K562 (cell line): ENCODE data around the gene GLB1L. TPM values are rescaled to one million over a fixed set of nuclear protein-coding genes. Genes with fewer than 3 reads are reported as not detected.

Experiments used
- ATAC-seq: fragments of 200-7000 bp; cut with Tn5 transposase; 3 replicates; pipeline ENCODE4 v1.9.1; 2020; ENCODE audit warnings: moderate library complexity
- BruUV-seq: library from RNA; stranded (reverse); fragments of 400-500 nt; replicated peaks from 2 replicates; lab custom pipeline; 2021; lab: Mats Ljungman, UMichigan
- CTCF ChIA-PET: fragments of 300-600 bp; formaldehyde crosslinking; extraction: SDS; loops from one replicate; lab custom pipeline; 2021; ENCODE audit warnings: low intra/inter-chr PET ratio; lab: Yijun Ruan, JAX
- POLR2A ChIA-PET: fragments of 300-600, 350-650 bp; sonication (Branson Sonifier 250); formaldehyde crosslinking; extraction: SDS; loops from one replicate; lab custom pipeline; 2021; ENCODE audit warnings: antibody characterized with exemption, inconsistent platforms; lab: Yijun Ruan, JAX
- DNase-seq, 4 experiments: peaks; one replicate each; pipeline versions ENCODE4 v3.0.0 to v3.0.0-alpha.2; 2011 to 2018; ENCODE audit warnings: low spot score in 3 of 4, mixed read lengths in 3 of 4; ENCODE audit errors: extremely low read depth in 1 of 4
- FAIRE-seq: peaks from 2 replicates; lab custom pipeline; 2011; peaks lifted over from hg19 to GRCh38; lab: Jason Lieb, UNC
- H2AFZ ChIP-seq: 2 replicates; pipeline ENCODE4 v1.6.0; 2011; ENCODE audit warnings: low read depth, low read length, control low read depth, inconsistent platforms
- H3K27ac ChIP-seq: fragments of 200-600 bp; 3 replicates; pipeline ENCODE4 v1.8.0; 2011; ENCODE audit warnings: low read depth, mild to moderate bottlenecking, control low read depth, inconsistent platforms, low read length, moderate library complexity, mixed read lengths; ENCODE audit errors: extremely low read depth
- H3K27me3 ChIP-seq, 2 experiments: fragments of 300-600 bp in 1 of 2; 2 replicates in 1 of 2; 3 replicates in 1 of 2; pipeline versions ENCODE4 v1.6.0 to v1.8.0; 2011; ENCODE audit warnings: inconsistent platforms in 2 of 2, low read length in 2 of 2, mild to moderate bottlenecking in 1 of 2, mixed read lengths in 1 of 2, moderate library complexity in 1 of 2; ENCODE audit not compliant: control insufficient read depth in 2 of 2, insufficient read depth in 2 of 2
- H3K36me3 ChIP-seq: fragments of 300-600 bp; 3 replicates; pipeline ENCODE4 v1.8.0; 2011; ENCODE audit warnings: mild to moderate bottlenecking, low read length, inconsistent platforms; ENCODE audit not compliant: control insufficient read depth, insufficient read depth
- H3K4me1 ChIP-seq, 2 experiments: fragments of 200-600 bp in 1 of 2; replicated peaks in 1 of 2; 2 replicates in 1 of 2; 3 replicates in 1 of 2; pipeline versions ENCODE4 v1.5.1 to v1.8.0; 2011; ENCODE audit warnings: inconsistent platforms in 2 of 2, low read length in 2 of 2, mild to moderate bottlenecking in 1 of 2, mixed read lengths in 1 of 2, moderate library complexity in 1 of 2; ENCODE audit not compliant: control insufficient read depth in 2 of 2, insufficient read depth in 2 of 2
- H3K4me2 ChIP-seq: 2 replicates; pipeline ENCODE4 v1.6.1; 2011; ENCODE audit warnings: low read length, control low read depth, inconsistent platforms, mixed read lengths; ENCODE audit not compliant: insufficient read depth
- H3K4me3 ChIP-seq: fragments of 200-600 bp; sonication (generic), shearing (Covaris generic); 2 replicates; pipeline ENCODE4 v1.5.1; 2016; ENCODE audit warnings: control low read depth, inconsistent platforms
- H3K79me2 ChIP-seq: fragments of 200-600 bp; 3 replicates; pipeline ENCODE4 v1.8.0; 2011; ENCODE audit warnings: low read length, inconsistent platforms; ENCODE audit not compliant: control insufficient read depth, insufficient read depth
- H3K9ac ChIP-seq, 2 experiments: 2 replicates each; pipeline versions ENCODE4 v1.6.0 to v1.6.1; 2011; ENCODE audit warnings: low read depth in 2 of 2, low read length in 2 of 2, control low read depth in 1 of 2, inconsistent platforms in 1 of 2, mild to moderate bottlenecking in 1 of 2, mixed read lengths in 1 of 2; ENCODE audit not compliant: insufficient read depth in 1 of 2
- H3K9me1 ChIP-seq: one replicate; pipeline ENCODE4 v1.6.0; 2011; ENCODE audit warnings: inconsistent platforms, mild to moderate bottlenecking, low read length, moderate library complexity; ENCODE audit not compliant: control insufficient read depth, insufficient read depth
- H3K9me3 ChIP-seq: replicated peaks from 2 replicates; pipeline ENCODE4 v1.5.1; 2011; ENCODE audit warnings: low read depth, low read length, inconsistent platforms; ENCODE audit not compliant: control insufficient read depth, insufficient read depth
- H4K20me1 ChIP-seq: replicated peaks from 2 replicates; pipeline ENCODE4 v1.6.1; 2011; ENCODE audit warnings: low read length, inconsistent platforms, mixed read lengths; ENCODE audit not compliant: control insufficient read depth, insufficient read depth
- AFF4 ChIP-seq: sonication (generic); formaldehyde crosslinking; IDR thresholded peaks from 2 replicates; pipeline ENCODE4 v1.8.0; 2023; ENCODE audit warnings: mild to moderate bottlenecking, missing genetic modification reagents
- ESRRA ChIP-seq: fragments of 450-650 bp; IDR thresholded peaks from 2 replicates; pipeline ENCODE4 v1.6.1; 2014; ENCODE audit warnings: low read depth, mild to moderate bottlenecking, moderate library complexity, borderline replicate concordance
- STAT5A ChIP-seq: IDR thresholded peaks from 2 replicates; pipeline ENCODE4 v1.6.1; 2012; ENCODE audit warnings: low read length, inconsistent platforms, borderline replicate concordance
- TAF9B ChIP-seq: fragments of 450-650 bp; IDR thresholded peaks from 2 replicates; pipeline ENCODE4 v1.6.1; 2018; ENCODE audit warnings: mild to moderate bottlenecking; ENCODE audit not compliant: partially characterized antibody
- ZBTB2 ChIP-seq: fragments of 450-650 bp; IDR thresholded peaks from 2 replicates; pipeline ENCODE4 v1.6.1; 2016; ENCODE audit warnings: antibody characterized with exemption
- ZNF668 ChIP-seq: fragments of 250-450 bp; sonication (Bioruptor Pico); IDR thresholded peaks from 2 replicates; pipeline ENCODE4 v1.8.0; 2022; ENCODE audit warnings: mild to moderate bottlenecking, inconsistent platforms
- ZNF764 ChIP-seq: fragments of 250-450 bp; sonication (Bioruptor Pico); IDR thresholded peaks from 2 replicates; pipeline ENCODE4 v1.4.0; 2020; ENCODE audit warnings: low read depth, mild to moderate bottlenecking, moderate library complexity
- WGBS: fragments of 100-300 bp; shearing (Covaris generic); methylation state at CpG from one replicate; pipeline ENCODE4 v1.1.6; 2016; ENCODE audit warnings: low coverage, mixed read lengths; ENCODE audit not compliant: insufficient coverage; ENCODE audit errors: missing lambda C conversion rate; 5-methylcytosine and 5-hydroxymethylcytosine counted together
- in situ Hi-C: fragments of 300-500 bp; cut with MboI; formaldehyde crosslinking; loops from 4 replicates; pipeline ENCODE4 v1.15.0; 2018; ENCODE audit warnings: inconsistent platforms, mixed read lengths
- intact Hi-C: fragments of 100-400 bp; cut with micrococcal nuclease; formaldehyde crosslinking; loops from 2 replicates; pipeline ENCODE4 v1.14.2; 2022
- polyA plus RNA-seq, 8 experiments: library from polyadenylated mRNA; depleted of rRNA in 4 of 8; stranded (reverse) in 5 of 8; unstranded in 3 of 8; fragments of >200 nt; fragmentation: Nextera tagmentation in 2 of 8; fragmentation: Illumina TruSeq in 1 of 8; extraction: Ambion mirVana in 2 of 8; extraction: Trizol in 1 of 8; gene quantifications; 2 replicates each; pipeline versions ENCODE4 v1.2.1 to v1.2.3, GENCODE V29; 2011 to 2014; ENCODE audit warnings: inconsistent platforms in 1 of 8, missing spikeins in 1 of 8
- total RNA-seq, 7 experiments: library from RNA; depleted of rRNA in 6 of 7; stranded (reverse); fragments of >200 nt in 6 of 7; fragmentation: Illumina TruSeq in 2 of 7; extraction: Trizol in 2 of 7; gene quantifications; 2 replicates each; pipeline versions ENCODE4 v1.2.1 to v1.2.3, GENCODE V29; 2011 to 2021; ENCODE audit warnings: low replicate concordance in 1 of 7
- TF ChIP-seq, protein P1 (sequence below): fragments of 250-450 bp; sonication (Bioruptor Pico); IDR thresholded peaks from 2 replicates; pipeline ENCODE4 v1.5.0; 2020; ENCODE audit warnings: mild to moderate bottlenecking, borderline replicate concordance
- TF ChIP-seq, protein P2 (sequence below): sonication (generic); formaldehyde crosslinking; IDR thresholded peaks from 2 replicates; pipeline ENCODE4 v1.8.0; 2023; ENCODE audit warnings: missing genetic modification reagents, mild to moderate bottlenecking, borderline replicate concordance

GLB1L gene
- total and polyA plus RNA-seq, 9 of the 15 experiments (the other 6 are each of a cell fraction or from before 2014, with no cell fraction given), result 0.42 to 2.9 (median 2.5) TPM

DNA sequence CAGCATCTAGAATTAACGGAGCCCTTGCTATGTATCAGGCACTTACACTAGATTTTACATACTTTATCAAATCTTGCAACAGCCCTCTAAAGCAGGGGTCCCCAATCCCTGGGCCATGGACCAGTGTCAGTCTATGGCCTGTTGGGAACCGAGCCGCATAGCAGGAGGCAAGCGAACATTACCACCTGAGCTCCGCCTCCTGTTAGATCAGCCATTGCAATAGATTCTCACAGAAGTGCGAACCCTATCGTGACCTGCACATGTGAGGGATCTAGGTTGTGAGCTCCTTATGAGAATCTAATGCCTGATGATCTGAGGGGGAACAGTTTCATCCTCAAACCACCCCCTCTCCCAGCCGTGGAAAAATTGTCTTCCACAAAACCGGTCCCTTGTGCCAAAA, 47.4 kb upstream of the GLB1L start:
- ATAC-seq (no peak), DNase-seq (no peak), FAIRE-seq (no peak)
- H3K27me3 ChIP-seq, result no peaks in the 10 kb centered on the region
- ChIA-PET CTCF (no interaction called here), POLR2A (interaction anchor here (1.9 kb wide), 1 partner anchor 13 kb away, joined by 6 read pairs; the partner anchor contains the start of gene DNAJB2)
- no peak overlapping the region for H3K4me2 ChIP-seq
- H3K27ac ChIP-seq, result no peak overlapping the region
- intact Hi-C loops, result no loop called here
- BruUV-seq, result no TSS peak
- no peak overlapping the region for H3K4me3 ChIP-seq
- no peaks in the 10 kb centered on the region for H3K9me1 ChIP-seq
- in situ Hi-C loops, result loop anchor here (5.0 kb wide), 1 partner anchor 120 kb away; the partner anchor contains the start of gene SLC23A3
- H4K20me1 ChIP-seq, result no peaks in the 10 kb centered on the region
- peaks cover 31 to 62% of the 10 kb centered on the region in 2 experiments for H3K4me1 ChIP-seq
- H3K79me2 ChIP-seq, result no peaks in the 10 kb centered on the region
- no peaks in the 10 kb centered on the region for H3K9me3 ChIP-seq
- H3K9ac ChIP-seq, result no peak overlapping the region
- 94% methylated on average over 3 of the region's 9 CpGs for WGBS
- H3K36me3 ChIP-seq, result no peaks in the 10 kb centered on the region
- H2AFZ ChIP-seq, result no peak overlapping the region
- TF ChIP-seq TAF9B (no peak), ZBTB2 (no peak), ZNF764 (CRISPR knock-in tag) (no peak), ESRRA (no peak), STAT5A (no peak), ZNF668 (CRISPR knock-in tag) (no peak), AFF4 (CRISPR knock-in tag) (no peak)
- TF ChIP-seq, protein P1, sequence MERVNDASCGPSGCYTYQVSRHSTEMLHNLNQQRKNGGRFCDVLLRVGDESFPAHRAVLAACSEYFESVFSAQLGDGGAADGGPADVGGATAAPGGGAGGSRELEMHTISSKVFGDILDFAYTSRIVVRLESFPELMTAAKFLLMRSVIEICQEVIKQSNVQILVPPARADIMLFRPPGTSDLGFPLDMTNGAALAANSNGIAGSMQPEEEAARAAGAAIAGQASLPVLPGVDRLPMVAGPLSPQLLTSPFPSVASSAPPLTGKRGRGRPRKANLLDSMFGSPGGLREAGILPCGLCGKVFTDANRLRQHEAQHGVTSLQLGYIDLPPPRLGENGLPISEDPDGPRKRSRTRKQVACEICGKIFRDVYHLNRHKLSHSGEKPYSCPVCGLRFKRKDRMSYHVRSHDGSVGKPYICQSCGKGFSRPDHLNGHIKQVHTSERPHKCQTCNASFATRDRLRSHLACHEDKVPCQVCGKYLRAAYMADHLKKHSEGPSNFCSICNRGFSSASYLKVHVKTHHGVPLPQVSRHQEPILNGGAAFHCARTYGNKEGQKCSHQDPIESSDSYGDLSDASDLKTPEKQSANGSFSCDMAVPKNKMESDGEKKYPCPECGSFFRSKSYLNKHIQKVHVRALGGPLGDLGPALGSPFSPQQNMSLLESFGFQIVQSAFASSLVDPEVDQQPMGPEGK (CRISPR knock-in tag), result no peak
- TF ChIP-seq, protein P2, sequence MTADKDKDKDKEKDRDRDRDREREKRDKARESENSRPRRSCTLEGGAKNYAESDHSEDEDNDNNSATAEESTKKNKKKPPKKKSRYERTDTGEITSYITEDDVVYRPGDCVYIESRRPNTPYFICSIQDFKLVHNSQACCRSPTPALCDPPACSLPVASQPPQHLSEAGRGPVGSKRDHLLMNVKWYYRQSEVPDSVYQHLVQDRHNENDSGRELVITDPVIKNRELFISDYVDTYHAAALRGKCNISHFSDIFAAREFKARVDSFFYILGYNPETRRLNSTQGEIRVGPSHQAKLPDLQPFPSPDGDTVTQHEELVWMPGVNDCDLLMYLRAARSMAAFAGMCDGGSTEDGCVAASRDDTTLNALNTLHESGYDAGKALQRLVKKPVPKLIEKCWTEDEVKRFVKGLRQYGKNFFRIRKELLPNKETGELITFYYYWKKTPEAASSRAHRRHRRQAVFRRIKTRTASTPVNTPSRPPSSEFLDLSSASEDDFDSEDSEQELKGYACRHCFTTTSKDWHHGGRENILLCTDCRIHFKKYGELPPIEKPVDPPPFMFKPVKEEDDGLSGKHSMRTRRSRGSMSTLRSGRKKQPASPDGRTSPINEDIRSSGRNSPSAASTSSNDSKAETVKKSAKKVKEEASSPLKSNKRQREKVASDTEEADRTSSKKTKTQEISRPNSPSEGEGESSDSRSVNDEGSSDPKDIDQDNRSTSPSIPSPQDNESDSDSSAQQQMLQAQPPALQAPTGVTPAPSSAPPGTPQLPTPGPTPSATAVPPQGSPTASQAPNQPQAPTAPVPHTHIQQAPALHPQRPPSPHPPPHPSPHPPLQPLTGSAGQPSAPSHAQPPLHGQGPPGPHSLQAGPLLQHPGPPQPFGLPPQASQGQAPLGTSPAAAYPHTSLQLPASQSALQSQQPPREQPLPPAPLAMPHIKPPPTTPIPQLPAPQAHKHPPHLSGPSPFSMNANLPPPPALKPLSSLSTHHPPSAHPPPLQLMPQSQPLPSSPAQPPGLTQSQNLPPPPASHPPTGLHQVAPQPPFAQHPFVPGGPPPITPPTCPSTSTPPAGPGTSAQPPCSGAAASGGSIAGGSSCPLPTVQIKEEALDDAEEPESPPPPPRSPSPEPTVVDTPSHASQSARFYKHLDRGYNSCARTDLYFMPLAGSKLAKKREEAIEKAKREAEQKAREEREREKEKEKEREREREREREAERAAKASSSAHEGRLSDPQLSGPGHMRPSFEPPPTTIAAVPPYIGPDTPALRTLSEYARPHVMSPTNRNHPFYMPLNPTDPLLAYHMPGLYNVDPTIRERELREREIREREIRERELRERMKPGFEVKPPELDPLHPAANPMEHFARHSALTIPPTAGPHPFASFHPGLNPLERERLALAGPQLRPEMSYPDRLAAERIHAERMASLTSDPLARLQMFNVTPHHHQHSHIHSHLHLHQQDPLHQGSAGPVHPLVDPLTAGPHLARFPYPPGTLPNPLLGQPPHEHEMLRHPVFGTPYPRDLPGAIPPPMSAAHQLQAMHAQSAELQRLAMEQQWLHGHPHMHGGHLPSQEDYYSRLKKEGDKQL (CRISPR knock-in tag), result no peak
